ENCODE results near the gene HSPB3.
"Not testable (repeated sequence)": the region's sequence is repeated elsewhere in the genome, so short reads cannot be mapped to it uniquely, and the experiment has no call there.

HSPB3 gene

DNA sequence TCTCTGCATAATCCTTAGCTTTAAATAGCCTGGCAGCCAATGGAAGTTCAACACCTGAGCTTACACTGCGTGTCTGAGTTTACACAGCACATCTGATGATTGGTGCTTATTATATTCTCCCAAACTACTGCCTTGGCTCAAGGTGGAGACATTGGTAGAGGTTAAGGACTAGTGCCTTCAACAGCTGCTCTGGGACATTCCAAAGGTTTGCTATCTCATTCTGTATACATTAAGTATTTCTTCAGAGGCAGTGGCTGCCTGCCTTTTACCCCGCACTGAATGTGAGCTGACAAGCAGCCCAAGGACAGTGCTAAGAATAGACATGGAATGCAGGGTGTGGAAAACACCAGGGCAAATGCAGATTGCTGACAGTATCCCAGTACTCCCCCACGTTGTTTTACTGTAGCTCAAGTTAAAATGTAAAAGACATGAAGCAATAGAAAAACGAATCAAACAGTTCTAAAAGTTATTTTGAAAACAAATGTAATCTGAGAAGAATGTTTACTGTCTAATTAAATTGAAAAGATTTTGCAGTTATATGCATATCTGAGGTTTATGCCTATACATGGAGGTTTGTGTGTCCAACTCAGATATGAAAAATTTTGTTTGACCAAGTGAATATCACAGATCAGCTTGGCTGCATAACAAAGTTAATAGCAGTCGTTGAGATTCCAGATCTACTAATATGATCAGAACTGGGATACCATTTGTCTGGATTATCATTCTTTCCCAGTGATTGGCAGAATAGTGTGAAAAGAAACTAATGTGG is 1.8 kb downstream of the HSPB3 start:
- no peak for DNase-seq

GRCh38 chr5:54458221-54458620 is 2.7 kb downstream of the HSPB3 start:
- DNase-seq, result no peak

- DNase-seq, result no peak
Measured at GRCh38 chr5:54460181-54460919, 4.9 kb downstream of the HSPB3 start.

GRCh38 chr5:54462281-54462680 is 6.8 kb downstream of the HSPB3 start:
- no peak for DNase-seq

DNA sequence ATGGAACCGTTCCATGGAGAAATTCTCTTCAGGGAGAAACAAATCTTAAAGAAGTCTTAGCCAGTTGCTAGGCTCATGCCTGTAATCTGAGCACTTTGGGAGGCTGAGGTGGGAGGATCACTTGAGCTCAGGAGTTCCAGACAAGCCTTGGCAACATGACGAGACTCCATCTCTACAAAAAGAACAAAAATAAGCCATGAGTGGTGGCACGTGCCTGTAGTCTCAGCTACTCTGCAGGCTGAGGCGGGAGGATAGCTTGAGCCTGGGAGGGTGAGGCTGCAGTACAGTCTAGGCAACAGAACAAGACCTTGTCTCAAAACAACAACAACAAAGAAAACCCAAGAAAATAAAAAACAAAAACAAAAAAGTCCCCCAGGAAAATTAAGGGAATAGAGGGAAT is 8.2 kb downstream of the HSPB3 start:
- DNase-seq, result no peak

DNA sequence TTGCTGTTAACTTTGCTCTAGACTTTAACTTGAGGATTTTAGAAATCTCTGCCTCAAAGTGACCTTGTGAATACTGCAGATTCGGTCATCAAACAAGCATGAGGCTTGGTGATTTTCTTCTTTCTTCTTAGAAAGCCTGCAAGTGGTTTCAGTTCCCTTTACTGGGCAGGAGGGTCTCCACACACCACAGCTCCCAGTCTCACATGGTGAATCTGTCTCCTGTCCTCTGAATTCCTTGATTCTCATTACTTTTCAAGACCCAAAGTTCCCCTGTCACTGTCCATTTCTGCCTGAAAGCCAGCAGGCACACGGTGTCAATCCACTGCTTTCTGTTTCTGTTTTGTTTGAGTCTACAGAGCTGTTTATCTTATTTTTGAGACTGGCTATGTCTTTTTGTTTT is 14.1 kb downstream of the HSPB3 start:
- no peak for DNase-seq

DNA sequence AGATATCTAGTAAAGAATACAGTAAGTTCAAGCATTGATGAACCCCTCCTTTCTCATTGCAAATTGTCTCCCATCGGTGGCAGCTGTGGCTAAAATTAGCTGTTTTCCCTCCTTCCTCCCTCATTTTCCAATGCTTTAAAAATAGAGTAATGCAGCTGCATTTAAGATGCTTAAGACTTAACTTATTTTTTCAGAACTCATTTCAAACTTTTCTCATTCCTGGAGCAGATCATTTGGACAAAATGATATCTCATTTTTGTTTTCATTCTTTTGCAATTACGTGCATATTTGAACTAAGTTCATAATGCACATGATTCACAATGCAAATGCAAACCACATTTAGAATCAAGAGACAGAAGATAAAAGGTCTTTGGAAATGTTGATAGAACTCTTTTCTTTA is 14.6 kb downstream of the HSPB3 start:
- DNase-seq, result no peak

DNA sequence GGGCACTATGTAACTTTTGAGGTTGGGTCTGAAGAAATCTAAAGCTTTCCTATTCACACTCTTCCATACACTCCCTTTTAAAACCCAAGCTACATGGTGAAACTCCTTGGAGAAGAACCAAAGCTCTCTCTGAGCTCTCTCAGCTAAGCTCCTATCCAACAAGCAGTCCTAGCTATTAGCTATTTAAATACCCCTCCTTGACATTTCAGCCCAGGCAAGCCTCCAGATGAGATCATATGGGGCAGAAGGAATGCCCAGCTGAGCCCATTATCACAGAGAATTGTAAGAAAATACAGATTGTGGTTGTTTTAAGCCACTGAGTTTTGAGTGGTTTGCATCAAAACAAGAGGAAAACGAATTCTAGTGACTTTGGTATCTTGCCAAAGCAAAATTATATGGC is 15.2 kb downstream of the HSPB3 start:
- no peak for DNase-seq

DNA sequence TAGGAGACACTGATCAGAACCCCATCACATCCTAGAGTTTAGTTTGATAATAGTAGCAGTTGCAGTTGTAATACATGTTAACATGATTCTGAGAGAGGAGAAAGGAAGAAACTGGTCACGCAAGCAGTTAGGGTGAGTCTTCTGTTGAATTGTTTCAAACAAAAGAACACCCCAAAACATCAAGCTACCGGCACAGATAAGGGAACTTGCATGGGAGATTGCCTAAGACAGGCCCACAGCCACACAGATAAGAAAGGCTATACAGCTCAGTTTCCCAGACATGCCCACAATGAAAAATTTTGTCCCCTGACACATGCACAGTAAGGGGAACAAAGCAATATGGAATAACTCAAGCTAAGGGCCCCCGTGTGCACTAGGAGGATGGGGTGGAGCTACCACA is 15.9 kb downstream of the HSPB3 start:
- DNase-seq, result no peak

DNA sequence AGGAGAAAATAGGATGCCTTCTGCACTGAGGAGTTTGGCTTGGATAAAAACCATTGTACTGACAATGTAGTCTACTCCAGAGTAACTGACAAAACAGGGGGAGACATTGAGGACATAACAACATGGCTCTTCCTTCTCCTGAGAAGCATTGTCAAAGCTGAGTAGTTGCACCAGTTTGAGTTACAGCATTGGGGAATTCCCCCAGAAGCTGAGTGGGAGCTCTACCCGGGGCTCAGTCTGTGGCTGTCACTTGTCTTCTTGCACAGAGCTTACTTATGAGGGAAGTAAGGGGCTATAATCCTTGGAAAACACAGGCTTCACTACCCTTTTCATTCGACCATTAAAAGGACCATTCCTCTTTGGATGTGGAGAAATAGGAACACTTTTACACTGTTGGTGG is 21.2 kb downstream of the HSPB3 start:
- no peak for DNase-seq

GRCh38 chr5:54477941-54478478 is 22.5 kb downstream of the HSPB3 start:
- DNase-seq, result no peak

GRCh38 chr5:54480296-54480695 is 24.8 kb downstream of the HSPB3 start:
- no peak for DNase-seq

DNA sequence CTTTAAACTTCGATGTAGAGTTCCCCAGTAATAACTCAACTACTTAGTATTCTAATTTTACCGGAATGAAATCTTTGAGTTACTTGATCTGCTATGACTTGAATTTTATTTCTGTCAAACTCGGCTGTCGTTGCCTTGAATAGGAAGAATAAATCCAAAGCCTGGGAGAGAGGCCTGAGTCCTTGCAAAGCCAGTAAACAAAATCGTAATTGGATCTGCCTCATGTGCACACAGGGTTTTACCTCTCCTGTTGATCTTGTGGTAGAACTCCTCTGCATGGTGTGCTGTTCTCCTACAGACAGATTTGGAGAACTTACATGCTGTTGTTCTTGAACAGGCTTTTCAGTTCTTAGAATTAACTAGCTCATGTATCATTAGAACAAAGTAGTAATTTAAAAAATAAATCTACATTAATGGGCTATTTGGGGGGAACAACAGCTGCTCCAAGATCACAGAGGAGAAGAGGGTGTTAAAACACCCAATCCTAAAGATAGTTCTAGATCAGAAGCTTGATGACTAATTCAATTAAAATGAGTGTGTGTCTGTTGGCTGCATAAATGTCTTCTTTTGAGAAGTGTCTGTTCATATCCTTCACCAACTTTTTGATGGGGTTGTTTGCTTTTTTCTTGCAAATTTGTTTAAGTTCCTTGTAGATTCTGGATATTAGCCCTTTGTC is 28.9 kb downstream of the HSPB3 start:
- no peak for DNase-seq

DNA sequence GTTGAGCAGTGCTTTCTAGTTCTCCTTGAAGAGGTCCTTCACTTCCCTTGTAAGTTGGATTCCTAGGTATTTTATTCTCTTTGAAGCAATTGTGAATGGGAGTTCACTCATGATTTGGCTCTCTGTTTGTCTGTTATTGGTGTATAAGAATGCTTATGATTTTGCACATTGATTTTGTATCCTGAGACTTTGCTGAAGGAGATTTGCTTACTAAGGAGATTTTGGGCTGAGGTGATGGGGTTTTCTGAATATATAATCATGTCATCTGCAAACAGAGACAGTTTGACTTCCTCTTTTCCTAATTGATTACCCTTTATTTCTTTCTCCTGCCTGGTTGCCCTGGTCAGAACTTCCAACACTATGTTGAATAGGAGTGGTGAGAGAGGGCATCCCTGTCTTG is 30.2 kb downstream of the HSPB3 start:
- not testable (repeated sequence) for DNase-seq

DNA sequence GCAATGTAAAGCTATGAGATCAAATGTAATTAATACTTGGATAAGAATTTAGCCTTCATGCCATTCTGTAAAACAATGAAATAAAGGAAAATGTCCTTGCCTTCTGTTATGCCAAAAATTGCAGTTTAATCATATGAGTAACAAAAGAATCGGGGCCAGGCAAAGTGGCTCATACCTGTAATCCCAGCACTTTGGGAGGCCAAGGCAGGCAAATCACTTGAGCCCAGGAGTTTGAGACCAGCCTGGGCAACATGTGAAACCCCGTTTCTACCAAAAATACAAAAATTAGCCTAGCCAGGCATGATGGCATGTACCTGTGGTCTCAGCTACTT is 34.1 kb downstream of the HSPB3 start:
- not testable (repeated sequence) for DNase-seq

DNA sequence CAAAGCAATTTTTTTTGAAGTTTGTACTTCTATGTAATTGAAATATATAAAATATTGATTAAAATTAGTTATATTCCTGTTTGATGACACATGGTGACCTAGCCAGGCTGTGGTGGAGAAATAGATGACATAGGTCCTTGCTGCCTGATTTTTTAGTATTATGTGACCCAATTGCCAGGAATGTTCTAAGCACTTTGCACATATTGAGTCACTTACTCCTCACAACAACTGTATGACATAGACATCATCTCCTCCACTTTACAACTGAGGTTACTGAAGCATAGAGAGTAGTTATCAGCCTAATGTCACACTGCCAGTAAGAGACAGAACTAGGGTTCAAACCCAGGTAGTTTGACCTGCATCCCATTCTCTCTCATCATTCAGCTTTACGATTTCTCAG is 35.8 kb downstream of the HSPB3 start:
- no peak for DNase-seq

- no peak for DNase-seq
Measured at GRCh38 chr5:54492178-54492577, 36.7 kb downstream of the HSPB3 start.

DNA sequence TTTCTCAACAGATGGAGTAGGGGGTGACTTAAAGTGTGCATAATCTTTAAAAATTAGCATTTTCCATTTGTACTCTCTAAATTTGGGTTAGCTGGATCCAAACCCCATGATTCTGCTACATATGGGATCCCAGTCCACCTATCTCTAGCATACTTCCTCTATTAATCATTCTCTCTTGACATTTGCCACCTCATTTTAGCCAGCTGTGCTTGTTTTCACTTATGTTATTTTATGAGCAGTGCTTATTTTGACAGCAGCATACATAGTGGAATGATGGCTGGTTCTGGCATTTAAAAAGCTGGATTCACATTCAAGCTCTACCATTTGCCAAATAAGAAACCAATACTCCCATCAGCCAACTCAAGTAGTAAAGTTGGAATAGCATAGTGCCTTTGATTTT is 39.5 kb downstream of the HSPB3 start:
- no peak for DNase-seq
